HG03196 (cell line): ENCODE measurements around the gene PANK2.
"Not testable (repeated sequence)": the region's sequence is repeated elsewhere in the genome, so short reads cannot be mapped to it uniquely, and the experiment has no call there.

Experiments
- ATAC-seq: cut with Tn5 transposase; IDR thresholded peaks from one replicate; pipeline ENCODE4 v1.9.1; 2021; ENCODE audit not compliant: unreplicated experiment

The PANK2 gene

GRCh38 chr20:3869839-3870634, 19.1 kb upstream of the PANK2 start:
- ATAC-seq: no peak

- ATAC-seq: no peak
Measured at GRCh38 chr20:3871550-3872265, 17.5 kb upstream of the PANK2 start.

GRCh38 chr20:3873507-3873906, 15.7 kb upstream of the PANK2 start:
- no peak for ATAC-seq

GRCh38 chr20:3874194-3874844, 14.9 kb upstream of the PANK2 start:
- ATAC-seq: no peak

- no peak for ATAC-seq
Measured at GRCh38 chr20:3875378-3875974, 13.7 kb upstream of the PANK2 start.

- no peak for ATAC-seq
Measured at GRCh38 chr20:3876000-3876399, 13.2 kb upstream of the PANK2 start.

- ATAC-seq: no peak
Measured at GRCh38 chr20:3876676-3877075, 12.5 kb upstream of the PANK2 start.

- ATAC-seq: not testable (repeated sequence)
Measured at GRCh38 chr20:3878921-3879274, 10.3 kb upstream of the PANK2 start.

GRCh38 chr20:3885715-3886114, 3.5 kb upstream of the PANK2 start:
- ATAC-seq: no peak

- no peak for ATAC-seq
Measured at GRCh38 chr20:3887876-3888620, 1.1 kb upstream of the PANK2 start.

GRCh38 chr20:3889489-3890397, 556 bp downstream of the PANK2 start:
- ATAC-seq: peak; percentile 20

- no peak for ATAC-seq
Measured at GRCh38 chr20:3890398-3890751, 1.2 kb downstream of the PANK2 start.

- no peak for ATAC-seq
Measured at GRCh38 chr20:3890999-3891929, 2.1 kb downstream of the PANK2 start.

- ATAC-seq: no peak
Measured at GRCh38 chr20:3894796-3895195, 5.6 kb downstream of the PANK2 start.

- no peak for ATAC-seq
Measured at GRCh38 chr20:3896302-3896701, 7.1 kb downstream of the PANK2 start.

GRCh38 chr20:3896853-3897583, 7.8 kb downstream of the PANK2 start:
- no peak for ATAC-seq

- ATAC-seq: not testable (repeated sequence)
Measured at GRCh38 chr20:3898181-3898580, 9.0 kb downstream of the PANK2 start.

GRCh38 chr20:3898639-3899038, 9.5 kb downstream of the PANK2 start:
- no peak for ATAC-seq
